Muscle layer of duodenum (tissue), 2 donors: Measurements from ENCODE around the gene ARHGAP27.
A peak's percentile ranks its signal among the peaks of the same experiment; 100 is the strongest.

Experiments used
- H3K27ac ChIP-seq: one replicate; pipeline ENCODE4 v1.7.0; 2013; ENCODE audit warnings: mild to moderate bottlenecking, low read length
- H3K27me3 ChIP-seq: one replicate; pipeline ENCODE4 v1.7.0; 2013; ENCODE audit warnings: low read depth, mild to moderate bottlenecking, control low read depth, low read length
- H3K36me3 ChIP-seq, 2 donors: one replicate each; pipeline ENCODE4 v1.7.0; 2013; ENCODE audit warnings: low read length in 2 of 2, control low read depth in 1 of 2, mild to moderate bottlenecking in 1 of 2; ENCODE audit not compliant: insufficient read depth in 2 of 2, control insufficient read depth in 1 of 2
- H3K4me1 ChIP-seq, 2 donors: one replicate each; pipeline ENCODE4 v1.7.0; 2013; ENCODE audit warnings: low read length in 2 of 2, mild to moderate bottlenecking in 2 of 2, control low read depth in 1 of 2, moderate library complexity in 1 of 2; ENCODE audit not compliant: insufficient read depth in 2 of 2, control insufficient read depth in 1 of 2
- H3K4me3 ChIP-seq, 2 donors: one replicate each; pipeline ENCODE4 v1.7.0; 2013; ENCODE audit warnings: low read length in 2 of 2, low read depth in 1 of 2, mild to moderate bottlenecking in 1 of 2
- H3K9me3 ChIP-seq, 2 donors: one replicate each; pipeline ENCODE4 v1.7.0; 2013; ENCODE audit warnings: low read length in 2 of 2, control low read depth in 1 of 2, mild to moderate bottlenecking in 1 of 2; ENCODE audit not compliant: control insufficient read depth in 1 of 2
- donor health status: healthy.

Gene ARHGAP27

DNA sequence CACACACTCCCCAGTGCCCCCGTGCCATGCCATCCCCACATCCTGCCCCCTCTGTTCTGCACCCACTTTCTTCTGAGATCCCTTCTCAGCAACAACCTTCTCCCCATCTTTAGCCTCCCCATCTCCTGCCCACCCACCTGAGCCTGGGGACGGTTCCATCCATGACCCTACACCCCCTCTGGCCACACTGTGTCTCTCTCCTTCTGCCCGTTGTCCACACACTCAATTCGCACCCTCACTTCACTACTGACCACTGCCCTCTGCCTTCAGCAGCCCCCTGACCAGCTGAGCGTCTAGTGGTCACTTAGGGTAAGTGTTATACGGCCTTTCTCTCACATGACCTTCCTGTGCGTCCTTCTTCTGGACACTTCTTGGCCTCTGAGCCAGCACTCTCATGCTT lies 6.1 kb downstream of the ARHGAP27 start:
- no peak overlapping the region for H3K27ac ChIP-seq
- H3K9me3 ChIP-seq, result no peaks in the 10 kb centered on the region
- H3K27me3 ChIP-seq, result peaks cover 13% of the 10 kb centered on the region
- H3K36me3 ChIP-seq, result no peaks in the 10 kb centered on the region
- no peak overlapping the region for H3K4me3 ChIP-seq
- H3K4me1 ChIP-seq, result peaks cover 0 to 44% of the 10 kb centered on the region in 2 donors

DNA sequence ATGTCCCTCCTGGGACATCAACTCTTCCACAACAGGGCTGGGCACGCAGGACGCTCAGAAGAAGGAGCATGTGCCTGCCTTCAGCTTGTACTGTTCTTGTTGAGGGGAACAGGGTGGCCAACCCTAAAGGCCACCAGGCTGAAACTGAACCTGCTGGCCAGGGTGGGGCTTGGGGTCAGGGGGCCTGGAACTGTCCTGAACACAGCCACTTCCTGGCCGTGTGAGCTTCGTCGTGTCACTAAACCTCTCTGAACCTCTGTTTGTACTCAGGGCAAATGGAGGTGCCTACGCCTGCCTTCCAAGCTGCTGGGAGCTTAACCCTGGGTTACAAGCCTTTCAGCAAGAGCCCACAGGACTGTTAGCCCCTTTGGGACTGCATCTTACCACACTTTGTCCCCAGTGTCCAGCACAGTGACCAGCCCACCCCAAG lies 6.7 kb downstream of the ARHGAP27 start:
- Histone ChIP-seq H3K9me3 (no peaks in the 10 kb centered on the region), H3K27me3 (peaks cover 13% of the 10 kb centered on the region), H3K4me3 (no peak overlapping the region), H3K4me1 (peaks cover 0 to 38% of the 10 kb centered on the region in 2 donors), H3K36me3 (no peaks in the 10 kb centered on the region), H3K27ac (no peak overlapping the region)

DNA sequence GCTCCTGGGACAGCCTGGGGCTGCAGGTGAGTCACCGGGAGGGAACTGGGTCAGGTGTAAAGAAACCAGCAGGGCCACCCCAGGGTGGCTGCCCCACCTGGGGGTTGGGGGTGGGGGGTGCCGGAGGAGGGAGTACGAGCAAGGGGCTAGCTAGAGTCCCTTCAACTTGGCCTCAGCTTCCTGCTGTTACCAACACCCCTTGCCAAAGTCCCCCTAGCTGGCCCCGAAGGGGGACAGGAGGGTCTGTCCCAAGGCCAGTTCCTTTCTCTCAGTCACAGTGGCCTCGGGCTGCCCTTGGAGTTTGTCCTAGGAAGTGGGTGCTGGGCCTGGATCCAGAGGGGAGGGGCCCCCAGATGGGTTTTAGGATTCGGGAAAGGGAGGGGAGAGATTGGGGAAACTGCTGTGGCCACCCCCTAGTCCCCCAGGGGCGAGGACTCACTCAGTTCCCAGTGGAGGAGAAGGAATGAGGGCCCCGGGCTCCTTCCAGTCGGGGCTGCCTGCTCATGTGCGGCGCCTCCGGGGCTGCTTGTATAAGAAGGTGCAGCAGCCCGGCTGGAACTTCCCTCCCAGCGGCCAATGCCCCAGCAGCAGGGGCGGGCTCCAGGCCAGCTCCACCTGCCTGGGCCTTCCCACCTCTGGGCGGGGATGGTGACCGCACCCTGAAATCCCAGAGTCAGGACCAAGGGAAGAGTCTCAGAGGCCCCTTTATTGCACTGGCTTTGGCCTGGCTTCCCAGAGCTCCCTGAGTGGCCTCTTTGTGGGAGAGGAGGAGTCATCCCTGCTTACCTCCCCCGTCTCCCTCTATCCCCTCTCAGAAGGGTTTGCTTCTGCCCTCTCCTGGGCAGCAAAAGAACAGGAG lies 7.3 kb downstream of the ARHGAP27 start:
- Histone ChIP-seq H3K36me3 (no peaks in the 10 kb centered on the region), H3K4me1 (peaks cover 0 to 32% of the 10 kb centered on the region in 2 donors), H3K4me3 (peak overlapping the region in 1 of 2 donors; percentile 42), H3K9me3 (no peaks in the 10 kb centered on the region), H3K27ac (peak overlapping the region; percentile 39), H3K27me3 (peaks cover 9% of the 10 kb centered on the region)

DNA sequence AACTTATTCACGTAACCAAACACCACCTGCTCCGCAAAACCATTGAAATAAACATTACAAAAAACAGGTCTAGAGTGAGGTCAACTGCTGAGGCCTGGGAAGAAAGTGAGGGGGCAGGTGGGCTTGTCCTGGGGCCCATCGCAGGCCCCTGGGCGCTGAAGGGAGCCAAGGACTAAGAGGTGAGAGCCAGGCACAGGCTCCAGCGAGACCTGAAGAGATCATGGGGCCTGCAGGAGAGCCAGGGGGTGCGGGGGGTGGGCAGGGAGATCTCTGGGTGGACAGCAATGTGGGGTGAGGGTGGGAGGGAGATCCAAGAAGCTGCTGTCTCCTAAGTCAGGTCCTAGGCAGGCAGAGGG lies 7.9 kb downstream of the ARHGAP27 start:
- peaks cover 6% of the 10 kb centered on the region for H3K27me3 ChIP-seq

DNA sequence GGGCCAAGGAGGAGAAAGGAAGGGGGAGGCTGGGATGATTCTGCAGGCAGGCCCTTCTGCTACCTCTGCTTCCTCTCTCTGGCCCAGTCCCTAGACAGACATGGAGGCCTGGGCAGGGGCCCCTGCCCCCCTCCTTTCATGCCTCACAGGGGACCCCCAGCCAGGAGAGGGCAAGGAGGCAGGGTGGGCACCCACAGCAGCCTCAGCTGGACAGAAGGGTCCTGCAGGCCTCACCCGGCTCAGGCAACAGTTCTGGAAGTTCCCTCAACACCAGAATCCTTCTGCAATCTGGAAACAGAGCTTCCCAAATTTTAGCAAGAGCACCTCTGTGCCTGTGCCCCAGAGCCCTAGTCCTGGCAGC lies 8.7 kb downstream of the ARHGAP27 start:
- Histone ChIP-seq H3K36me3 (no peaks in the 10 kb centered on the region), H3K9me3 (no peaks in the 10 kb centered on the region), H3K4me3 (peak overlapping the region in 1 of 2 donors; percentile 33), H3K4me1 (peaks cover 0 to 22% of the 10 kb centered on the region in 2 donors), H3K27me3 (peaks cover 2% of the 10 kb centered on the region), H3K27ac (peak overlapping the region; percentile 39)

More for the DNA sequence above, 7.9 kb downstream of the ARHGAP27 start:
- no peaks in the 10 kb centered on the region for H3K36me3 ChIP-seq
- peaks cover 0 to 28% of the 10 kb centered on the region in 2 donors for H3K4me1 ChIP-seq
- no peaks in the 10 kb centered on the region for H3K9me3 ChIP-seq
- peak overlapping the region; percentile 39 for H3K27ac ChIP-seq
- H3K4me3 ChIP-seq, result peak overlapping the region in 1 of 2 donors; percentile 42

DNA sequence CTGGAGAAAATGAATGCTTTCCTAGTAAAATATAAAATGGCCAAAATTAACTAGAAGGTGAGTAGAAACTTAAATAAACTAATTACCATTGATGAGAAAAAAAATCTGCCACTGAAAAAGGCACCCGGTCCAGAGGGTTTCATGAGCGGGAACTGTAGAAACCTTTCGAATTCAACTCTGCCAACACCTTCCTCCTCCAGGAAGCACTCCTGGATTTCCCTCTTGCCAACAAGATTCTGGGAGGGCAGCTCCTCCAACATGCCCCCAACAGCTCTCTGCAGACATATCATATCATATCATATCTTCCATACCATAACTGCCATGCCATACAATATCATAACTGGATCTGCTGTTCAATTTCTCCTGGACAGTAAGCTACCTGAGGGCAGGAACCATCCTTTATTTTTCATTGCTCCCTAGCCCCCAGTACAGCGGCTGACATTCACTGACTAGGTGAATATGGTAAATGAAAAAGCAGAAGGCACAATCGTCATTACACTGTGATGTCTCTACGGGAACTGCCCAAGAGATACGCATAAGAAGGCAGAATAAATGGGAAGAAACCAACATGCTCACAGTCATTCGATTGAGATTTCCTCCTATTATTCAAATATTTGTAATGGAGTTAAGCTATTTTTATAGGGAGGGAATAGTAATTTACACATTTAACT lies 9.2 kb downstream of the ARHGAP27 start:
- H3K4me3 ChIP-seq, result peak overlapping the region in 1 of 2 donors; percentile 18
- H3K9me3 ChIP-seq, result no peaks in the 10 kb centered on the region
- H3K27me3 ChIP-seq, result no peaks in the 10 kb centered on the region
- peak overlapping the region; percentile 39 for H3K27ac ChIP-seq
- peaks cover 0 to 17% of the 10 kb centered on the region in 2 donors for H3K4me1 ChIP-seq
- H3K36me3 ChIP-seq, result no peaks in the 10 kb centered on the region

DNA sequence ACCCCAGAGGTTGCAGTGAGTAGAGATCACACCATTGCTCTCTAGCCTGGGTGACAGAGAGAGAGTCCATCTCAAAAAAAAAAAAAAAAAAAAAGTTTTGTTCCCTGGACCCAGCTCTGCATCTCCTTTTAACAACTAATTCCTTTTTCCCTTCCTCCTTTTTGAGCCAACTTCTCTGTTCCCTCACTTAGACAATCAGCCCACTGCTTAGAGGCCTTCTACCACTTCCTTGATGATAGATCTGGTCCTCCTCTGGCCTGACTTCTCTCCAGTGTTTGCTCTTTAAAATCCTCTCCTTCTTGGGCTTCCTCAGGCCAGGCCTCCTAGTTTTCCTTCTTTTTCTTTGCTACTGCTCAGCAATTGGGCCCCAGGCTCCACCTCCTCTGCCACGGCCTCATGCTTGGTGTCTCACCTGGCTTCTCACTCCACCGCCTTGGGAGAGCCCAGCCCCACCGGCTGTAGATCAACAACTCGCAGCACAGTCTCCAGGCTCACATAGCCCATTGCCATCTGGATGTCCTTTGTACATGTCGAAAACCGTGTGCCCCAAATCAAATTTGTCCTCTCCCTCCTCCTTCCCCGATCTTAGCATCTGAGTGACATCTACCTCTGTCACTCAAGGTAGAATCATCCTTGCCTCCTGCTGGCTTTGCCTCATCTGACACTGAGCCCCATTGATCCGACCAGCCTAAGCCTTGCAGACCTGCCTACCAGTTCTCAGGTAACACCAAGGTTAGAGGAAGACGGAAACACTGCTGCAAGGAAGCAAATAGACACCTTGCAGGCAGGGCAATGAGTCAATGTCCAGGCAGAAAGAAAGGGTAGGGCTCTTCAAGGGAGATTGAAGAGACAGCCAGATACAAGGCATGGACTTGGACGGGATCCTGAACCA lies 17.4 kb downstream of the ARHGAP27 start:
- H3K9me3 ChIP-seq, result no peaks in the 10 kb centered on the region
- no peaks in the 10 kb centered on the region for H3K27me3 ChIP-seq
- H3K4me3 ChIP-seq, result no peak overlapping the region
- H3K4me1 ChIP-seq, result peaks cover 5 to 13% of the 10 kb centered on the region in 2 donors
- peak overlapping the region; percentile 9 for H3K27ac ChIP-seq
- no peaks in the 10 kb centered on the region for H3K36me3 ChIP-seq

DNA sequence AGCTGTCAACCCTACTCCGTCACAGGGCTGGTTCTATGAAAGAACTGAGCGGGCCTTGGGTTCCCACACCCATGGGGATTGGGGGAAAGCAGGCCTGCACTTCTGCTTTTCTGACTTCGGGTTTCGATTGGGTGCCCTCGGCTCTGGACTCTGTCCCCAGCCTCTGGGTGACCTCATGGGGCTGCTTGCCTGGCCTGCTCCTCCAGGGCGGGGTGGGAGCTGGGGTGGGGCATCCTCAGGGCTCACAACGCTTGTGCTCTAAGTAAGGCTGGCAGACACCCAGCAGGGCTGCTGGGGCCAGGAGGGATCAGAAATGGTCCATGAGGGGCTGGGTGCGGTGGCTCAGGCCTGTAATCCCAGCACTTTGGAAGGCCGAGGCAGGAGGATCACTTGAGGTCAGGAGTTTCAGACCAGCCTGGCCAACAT lies 19.2 kb downstream of the ARHGAP27 start:
- H3K4me1 ChIP-seq, result peaks cover 13 to 16% of the 10 kb centered on the region in 2 donors
- H3K27ac ChIP-seq, result peak overlapping the region; percentile 60
- H3K36me3 ChIP-seq, result no peaks in the 10 kb centered on the region

DNA sequence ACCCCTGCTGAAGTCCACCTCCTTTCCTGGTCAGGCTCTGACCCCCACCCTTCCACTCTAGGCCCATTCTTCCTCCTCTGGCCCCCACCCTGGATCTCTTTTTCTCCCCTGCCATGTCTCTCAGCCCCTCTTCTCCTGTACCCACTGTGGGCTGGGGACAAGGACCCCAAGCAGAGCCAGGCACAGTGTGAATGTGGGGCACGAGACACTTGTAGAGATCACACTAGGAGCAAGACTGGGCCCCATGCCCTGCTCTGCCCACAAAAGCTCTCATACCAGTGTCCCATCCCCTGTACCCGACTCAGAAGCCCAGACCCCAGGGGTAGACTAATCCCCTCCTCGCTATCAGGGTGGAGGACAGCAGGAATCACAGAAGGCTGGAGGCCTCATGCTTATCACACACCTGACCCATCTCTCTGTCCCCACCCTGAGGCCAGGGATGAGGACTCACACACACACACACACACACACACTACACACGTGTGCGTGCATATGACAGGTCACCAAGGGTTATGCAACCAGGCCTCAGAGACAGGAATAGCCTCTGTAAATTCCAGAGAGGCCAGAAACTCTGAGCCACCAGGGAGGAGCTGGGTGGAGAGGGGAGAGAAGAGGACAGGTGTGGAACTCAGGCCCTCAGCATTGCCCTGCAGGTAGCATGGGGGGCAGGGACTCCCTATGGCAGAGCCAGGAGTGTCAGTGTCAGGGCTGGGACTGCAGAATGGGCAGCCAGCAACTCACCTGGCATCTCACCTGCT lies 21.1 kb downstream of the ARHGAP27 start:
- Histone ChIP-seq H3K27ac (peak overlapping the region; percentile 69), H3K27me3 (no peaks in the 10 kb centered on the region), H3K36me3 (no peaks in the 10 kb centered on the region), H3K9me3 (no peaks in the 10 kb centered on the region), H3K4me1 (peaks cover 13 to 16% of the 10 kb centered on the region in 2 donors), H3K4me3 (no peak overlapping the region)

More for the DNA sequence above, 19.2 kb downstream of the ARHGAP27 start:
- no peak overlapping the region for H3K4me3 ChIP-seq
- H3K9me3 ChIP-seq, result no peaks in the 10 kb centered on the region
- no peaks in the 10 kb centered on the region for H3K27me3 ChIP-seq

DNA sequence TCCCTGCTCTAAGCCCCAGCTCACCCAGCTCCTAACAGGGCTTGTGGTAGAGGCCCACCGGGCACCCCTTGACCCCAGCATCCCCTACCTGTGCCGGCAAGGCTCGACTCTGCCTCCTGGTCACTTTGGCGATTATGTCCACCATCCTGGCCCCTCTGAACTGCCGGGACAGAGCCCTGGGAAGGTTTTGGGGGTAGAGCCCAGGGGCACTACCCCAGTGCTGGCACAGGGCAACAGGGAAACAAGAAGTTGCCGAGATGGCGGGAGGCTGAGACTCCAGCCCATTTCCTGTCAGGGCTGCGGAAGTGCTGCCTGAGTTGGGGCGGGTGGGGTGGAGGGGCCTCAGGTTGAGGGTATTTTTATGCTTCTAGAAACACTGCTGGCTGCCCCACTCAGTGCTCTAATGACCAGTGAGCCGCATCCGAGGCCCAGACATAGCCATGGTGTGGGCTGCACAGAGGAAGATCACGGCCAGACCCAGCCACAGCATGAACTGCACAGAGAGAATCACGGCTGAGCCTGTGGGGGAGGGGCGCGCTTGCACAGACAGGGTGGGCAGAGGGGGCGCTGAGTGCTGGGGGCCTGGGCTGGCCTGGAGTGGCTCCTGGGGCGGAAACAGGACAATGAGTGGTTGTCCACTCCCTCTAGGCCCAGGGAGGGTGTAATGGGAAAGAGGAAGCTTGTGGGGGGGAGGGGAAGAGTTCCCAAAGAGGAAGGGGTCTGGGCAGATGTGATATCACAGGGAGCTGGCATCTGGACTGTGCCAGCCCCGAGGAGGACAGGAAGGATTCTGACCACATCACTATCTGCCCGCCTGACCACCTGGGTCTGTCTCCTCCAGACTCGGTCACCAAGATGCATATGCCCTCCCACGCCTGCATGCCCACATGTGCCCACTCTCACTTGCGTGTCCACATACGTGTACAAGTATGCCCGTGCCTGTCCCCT lies 22.3 kb downstream of the ARHGAP27 start:
- H3K9me3 ChIP-seq, result no peaks in the 10 kb centered on the region
- H3K27me3 ChIP-seq, result no peaks in the 10 kb centered on the region
- peak overlapping the region; percentile 67 for H3K27ac ChIP-seq
- peak overlapping the region; percentile 45 to 54 for H3K4me3 ChIP-seq
- peaks cover 13 to 22% of the 10 kb centered on the region in 2 donors for H3K4me1 ChIP-seq
- no peaks in the 10 kb centered on the region for H3K36me3 ChIP-seq
